ENCODE measurements around the gene OR8B8. TPM values are rescaled to one million over a fixed set of nuclear protein-coding genes. Genes with fewer than 3 reads are reported as not detected.

The OR8B8 gene
- total RNA-seq, 3 donors from 2014 or later: not detected

DNA sequence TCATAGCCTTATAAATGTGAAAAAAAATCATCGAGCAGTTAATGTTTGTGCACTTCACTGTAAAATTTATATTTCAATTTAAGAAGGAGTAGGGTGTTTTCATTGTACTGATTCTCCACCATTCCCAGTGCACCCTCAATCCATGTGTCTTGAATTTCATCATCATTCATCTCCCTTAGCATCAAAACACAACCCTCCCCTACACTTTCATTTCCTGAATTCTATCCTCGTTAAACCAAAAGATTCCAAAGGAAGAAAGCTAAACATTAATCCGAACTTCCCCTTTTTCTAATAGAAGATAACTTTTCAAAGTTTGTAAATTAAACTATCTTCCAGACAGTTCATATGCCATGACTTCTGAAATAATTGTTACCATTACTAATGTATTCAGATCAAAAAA is 34.1 kb upstream of the OR8B8 start:
- Histone ChIP-seq H3K4me3 (no peak overlapping the region), H3K9me3 (no peaks in the 10 kb centered on the region), H3K36me3 (ENCODE audit: low read depth) (no peaks in the 10 kb centered on the region), H3K4me1 (ENCODE audit: low read depth) (no peaks in the 10 kb centered on the region)
- ATAC-seq (no peak), DNase-seq (no peak)
- intact Hi-C loops (cut with DNase I, micrococcal nuclease): no loop called here
- TF ChIP-seq, protein P1, sequence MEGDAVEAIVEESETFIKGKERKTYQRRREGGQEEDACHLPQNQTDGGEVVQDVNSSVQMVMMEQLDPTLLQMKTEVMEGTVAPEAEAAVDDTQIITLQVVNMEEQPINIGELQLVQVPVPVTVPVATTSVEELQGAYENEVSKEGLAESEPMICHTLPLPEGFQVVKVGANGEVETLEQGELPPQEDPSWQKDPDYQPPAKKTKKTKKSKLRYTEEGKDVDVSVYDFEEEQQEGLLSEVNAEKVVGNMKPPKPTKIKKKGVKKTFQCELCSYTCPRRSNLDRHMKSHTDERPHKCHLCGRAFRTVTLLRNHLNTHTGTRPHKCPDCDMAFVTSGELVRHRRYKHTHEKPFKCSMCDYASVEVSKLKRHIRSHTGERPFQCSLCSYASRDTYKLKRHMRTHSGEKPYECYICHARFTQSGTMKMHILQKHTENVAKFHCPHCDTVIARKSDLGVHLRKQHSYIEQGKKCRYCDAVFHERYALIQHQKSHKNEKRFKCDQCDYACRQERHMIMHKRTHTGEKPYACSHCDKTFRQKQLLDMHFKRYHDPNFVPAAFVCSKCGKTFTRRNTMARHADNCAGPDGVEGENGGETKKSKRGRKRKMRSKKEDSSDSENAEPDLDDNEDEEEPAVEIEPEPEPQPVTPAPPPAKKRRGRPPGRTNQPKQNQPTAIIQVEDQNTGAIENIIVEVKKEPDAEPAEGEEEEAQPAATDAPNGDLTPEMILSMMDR (IDR thresholded peaks at IDR 0.05): no peak

DNA sequence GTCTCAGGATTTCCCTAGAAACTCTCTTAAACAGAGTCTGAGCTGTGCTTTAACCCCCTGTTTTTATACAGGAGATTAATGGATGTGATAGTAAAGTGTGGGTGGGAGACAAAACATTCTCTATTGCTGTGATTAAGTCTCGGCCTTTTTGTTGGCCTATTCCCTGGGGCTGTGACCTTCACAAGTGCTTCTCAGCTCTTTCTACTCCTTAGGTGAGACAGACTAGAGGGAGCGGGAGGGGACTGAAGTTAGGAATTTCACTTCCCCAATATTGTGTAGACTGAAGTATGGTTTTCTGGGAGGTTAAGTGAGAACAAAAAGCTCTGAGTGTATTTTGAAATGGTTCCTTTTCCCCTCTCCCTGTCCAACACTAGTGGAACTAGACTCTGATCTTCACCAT is 29.8 kb upstream of the OR8B8 start:
- Histone ChIP-seq H3K4me3 (no peak overlapping the region), H3K9me3 (no peaks in the 10 kb centered on the region), H3K4me1 (ENCODE audit: low read depth) (no peaks in the 10 kb centered on the region), H3K36me3 (ENCODE audit: low read depth) (no peaks in the 10 kb centered on the region)
- ATAC-seq (no peak), DNase-seq (no peak)
- intact Hi-C loops (cut with DNase I, micrococcal nuclease): no loop called here
- TF ChIP-seq, protein P1 (IDR thresholded peaks at IDR 0.05): no peak

DNA sequence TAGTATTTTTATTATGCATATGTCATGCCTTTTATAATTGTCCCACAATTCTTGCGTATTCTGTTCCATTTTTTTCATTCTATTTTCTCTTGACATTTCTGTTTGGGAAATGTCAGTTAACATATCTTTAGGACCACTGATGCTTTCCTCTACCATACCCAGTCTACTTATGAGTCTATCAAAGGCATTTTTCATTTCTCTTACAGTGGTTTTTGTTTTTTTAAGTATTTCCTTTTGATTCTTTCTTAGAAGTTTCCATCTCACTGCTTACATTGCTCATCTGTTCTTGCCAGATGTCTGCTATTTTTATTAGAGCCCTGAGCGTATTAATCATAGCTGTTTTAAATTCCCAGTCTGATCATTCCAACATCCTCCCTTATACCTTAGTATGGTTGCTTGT is 29.3 kb upstream of the OR8B8 start:
- TF ChIP-seq, protein P1 (IDR thresholded peaks at IDR 0.05): no peak
- ATAC-seq: no peak

DNA sequence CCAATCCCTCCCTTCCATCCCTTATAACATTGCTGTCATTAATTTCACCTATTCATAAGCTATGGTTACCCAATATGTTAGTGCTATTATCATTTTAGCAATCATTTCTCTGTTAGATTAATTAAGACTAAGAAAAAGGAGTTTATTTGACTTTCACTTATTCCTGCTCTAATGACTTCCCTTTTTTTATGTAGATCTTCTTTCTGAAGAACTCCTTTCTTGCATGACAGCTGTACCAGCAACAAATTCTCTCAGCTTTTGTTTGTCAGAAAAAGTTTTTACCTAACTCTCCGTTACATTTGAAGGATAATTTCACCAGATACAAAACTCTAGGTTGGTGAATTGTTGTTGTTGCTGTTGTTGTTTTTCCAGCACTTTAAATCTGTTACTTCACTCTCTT is 28.6 kb upstream of the OR8B8 start:
- Histone ChIP-seq H3K36me3 (ENCODE audit: low read depth) (no peaks in the 10 kb centered on the region), H3K4me3 (no peak overlapping the region), H3K4me1 (ENCODE audit: low read depth) (no peaks in the 10 kb centered on the region), H3K9me3 (no peaks in the 10 kb centered on the region)
- TF ChIP-seq, protein P1 (IDR thresholded peaks at IDR 0.05): no peak
- DNase-seq (no peak), ATAC-seq (no peak)
- intact Hi-C loops (cut with DNase I, micrococcal nuclease): no loop called here

More for the DNA sequence above, 29.3 kb upstream of the OR8B8 start:
- intact Hi-C loops (cut with DNase I, micrococcal nuclease): no loop called here
- no peak for DNase-seq
- Histone ChIP-seq H3K36me3 (ENCODE audit: low read depth) (no peaks in the 10 kb centered on the region), H3K4me3 (no peak overlapping the region), H3K4me1 (ENCODE audit: low read depth) (no peaks in the 10 kb centered on the region), H3K9me3 (no peaks in the 10 kb centered on the region)

DNA sequence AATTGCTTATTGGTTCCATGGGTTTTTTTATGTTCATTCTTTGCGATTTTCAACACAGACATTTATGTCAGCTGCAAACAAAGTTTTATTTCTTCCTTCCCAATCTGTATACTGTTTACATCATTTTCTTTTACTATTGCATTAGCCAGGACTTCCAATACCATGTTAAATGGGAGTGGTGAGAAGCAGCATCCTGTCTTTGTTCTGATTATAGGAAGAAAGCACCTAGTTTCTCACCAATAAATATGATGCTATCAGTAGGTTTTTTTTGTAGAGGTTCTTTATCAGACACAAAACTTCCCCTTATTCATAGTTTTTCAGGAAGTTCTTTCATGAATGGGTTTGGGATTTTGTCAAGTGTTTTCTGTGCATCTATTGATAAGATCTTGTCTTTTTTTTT is 28.0 kb upstream of the OR8B8 start:
- Histone ChIP-seq H3K9me3 (no peaks in the 10 kb centered on the region), H3K36me3 (ENCODE audit: low read depth) (no peaks in the 10 kb centered on the region), H3K4me1 (ENCODE audit: low read depth) (no peaks in the 10 kb centered on the region), H3K4me3 (no peak overlapping the region)
- TF ChIP-seq, protein P1 (IDR thresholded peaks at IDR 0.05): no peak
- ATAC-seq (no peak), DNase-seq (no peak)
- intact Hi-C loops (cut with DNase I, micrococcal nuclease): no loop called here

DNA sequence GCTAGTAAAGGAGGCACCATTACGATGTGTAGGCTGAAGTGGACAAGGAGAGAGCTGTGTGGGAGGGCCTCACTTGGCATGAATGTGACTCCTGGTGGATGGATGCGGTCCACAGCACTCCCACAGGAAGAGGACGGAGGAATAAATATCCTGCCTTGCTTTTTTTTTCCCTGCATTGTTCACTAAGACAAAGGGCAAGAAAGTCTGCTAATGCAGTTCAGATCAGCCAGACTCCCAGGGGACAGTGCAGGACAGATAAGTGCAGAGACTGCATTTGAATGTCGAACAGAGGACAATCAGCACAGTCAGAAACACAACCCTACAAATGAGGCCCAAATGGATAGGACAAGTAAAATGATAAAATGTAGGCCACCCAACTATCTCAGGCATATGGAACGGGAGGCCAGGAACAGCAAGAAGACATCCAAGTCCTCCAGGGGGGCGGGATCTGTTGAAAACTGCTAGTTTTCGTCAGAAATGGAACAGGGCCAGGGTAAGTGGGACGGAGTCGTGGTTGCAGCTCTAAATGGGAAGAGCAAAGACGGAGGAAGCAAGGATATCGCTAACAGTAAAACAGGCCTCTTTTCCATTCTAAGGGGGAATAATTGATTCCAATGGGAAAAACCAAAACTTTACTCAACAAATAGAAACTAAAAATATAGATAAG is 25.2 kb upstream of the OR8B8 start:
- intact Hi-C loops (cut with DNase I, micrococcal nuclease): no loop called here
- Histone ChIP-seq H3K4me3 (no peak overlapping the region), H3K36me3 (ENCODE audit: low read depth) (no peaks in the 10 kb centered on the region), H3K4me1 (ENCODE audit: low read depth) (no peaks in the 10 kb centered on the region), H3K9me3 (no peaks in the 10 kb centered on the region)
- TF ChIP-seq, protein P1 (IDR thresholded peaks at IDR 0.05): no peak
- ATAC-seq (no peak), DNase-seq (no peak)
